ENCODE results near the gene FN3KRP.
"Not testable (repeated sequence)": the region's sequence is repeated elsewhere in the genome, so short reads cannot be mapped to it uniquely, and the experiment has no call there.

- TF ChIP-seq POLR2AphosphoS5 (IDR thresholded peaks at IDR 0.05; ENCODE audit: borderline replicate concordance, low read depth, low read length); EZH2 (IDR thresholded peaks at IDR 0.05); FOXP2 (optimal IDR thresholded peaks at IDR 0.05; ENCODE audit: control extremely low read depth, extremely low read length, insufficient read depth): not testable (repeated sequence)
These were observed 28.2 kb downstream of the FN3KRP start for GRCh38 chr17:82744736-82745135.

Data from SK-N-MC (cell line).